ENCODE measurements around the gene ITIH3. TPM values are rescaled to one million over a fixed set of nuclear protein-coding genes. Genes with fewer than 3 reads are reported as not detected.

ITIH3 gene
- total RNA-seq, 4 donors from 2014 or later: 0.48 to 11.8 (median 5.6) TPM

GRCh38 chr3:52796411-52796810 is 1.8 kb downstream of the ITIH3 start:
- H3K4me1 ChIP-seq: no peaks in the 10 kb centered on the region
- H3K36me3 ChIP-seq: no peaks in the 10 kb centered on the region
- intact Hi-C loops (cut with DNase I; ENCODE audit: low total_unique reads): no loop called here
- H3K4me3 ChIP-seq: no peak overlapping the region
- no peak overlapping the region for H3K27ac ChIP-seq
- no peak for TF ChIP-seq POLR2A (IDR thresholded peaks at IDR 0.05)
- TF ChIP-seq CTCF (IDR thresholded peaks at IDR 0.05): no peak
- no peak for DNase-seq
- H3K27me3 ChIP-seq: no peaks in the 10 kb centered on the region
- H3K9me3 ChIP-seq: no peaks in the 10 kb centered on the region

- Histone ChIP-seq H3K27me3 (no peaks in the 10 kb centered on the region), H3K4me1 (no peaks in the 10 kb centered on the region), H3K9me3 (no peaks in the 10 kb centered on the region), H3K36me3 (no peaks in the 10 kb centered on the region), H3K4me3 (no peak overlapping the region), H3K27ac (no peak overlapping the region)
- intact Hi-C loops (cut with DNase I; ENCODE audit: low total_unique reads): no loop called here
- TF ChIP-seq CTCF (IDR thresholded peaks at IDR 0.05): no peak
- DNase-seq: no peak
Observed at GRCh38 chr3:52798376-52798977, 3.9 kb downstream of the ITIH3 start.

GRCh38 chr3:52798978-52799476 is 4.4 kb downstream of the ITIH3 start:
- H3K4me1 ChIP-seq: no peaks in the 10 kb centered on the region
- no peak overlapping the region for H3K4me3 ChIP-seq
- DNase-seq: no peak
- H3K27me3 ChIP-seq: no peaks in the 10 kb centered on the region
- TF ChIP-seq CTCF (IDR thresholded peaks at IDR 0.05) (no peak), POLR2A (IDR thresholded peaks at IDR 0.05) (no peak)
- no peak overlapping the region for H3K27ac ChIP-seq
- H3K9me3 ChIP-seq: no peaks in the 10 kb centered on the region
- H3K36me3 ChIP-seq: no peaks in the 10 kb centered on the region
- intact Hi-C loops (cut with DNase I; ENCODE audit: low total_unique reads): no loop called here

- no peaks in the 10 kb centered on the region for H3K36me3 ChIP-seq
- H3K4me1 ChIP-seq: no peaks in the 10 kb centered on the region
- H3K9me3 ChIP-seq: no peaks in the 10 kb centered on the region
- no peak overlapping the region for H3K4me3 ChIP-seq
- H3K27ac ChIP-seq: no peak overlapping the region
- H3K27me3 ChIP-seq: no peaks in the 10 kb centered on the region
- DNase-seq: no peak
- TF ChIP-seq POLR2A (IDR thresholded peaks at IDR 0.05) (no peak), CTCF (IDR thresholded peaks at IDR 0.05) (no peak)
- intact Hi-C loops (cut with DNase I; ENCODE audit: low total_unique reads): no loop called here
Observed at GRCh38 chr3:52800079-52800478, 5.5 kb downstream of the ITIH3 start.

GRCh38 chr3:52801839-52802238 is 7.2 kb downstream of the ITIH3 start:
- no peak overlapping the region for H3K4me3 ChIP-seq
- intact Hi-C loops (cut with DNase I; ENCODE audit: low total_unique reads): no loop called here
- H3K9me3 ChIP-seq: no peaks in the 10 kb centered on the region
- H3K27me3 ChIP-seq: no peaks in the 10 kb centered on the region
- no peaks in the 10 kb centered on the region for H3K4me1 ChIP-seq
- TF ChIP-seq POLR2A (IDR thresholded peaks at IDR 0.05) (no peak), CTCF (IDR thresholded peaks at IDR 0.05) (no peak)
- no peaks in the 10 kb centered on the region for H3K36me3 ChIP-seq
- no peak overlapping the region for H3K27ac ChIP-seq
- no peak for DNase-seq

Measured in uterus (tissue), 4 donors.